Measurements from ENCODE around the gene SPOPL. TPM values are rescaled to one million over a fixed set of nuclear protein-coding genes. Genes with fewer than 3 reads are reported as not detected.

The SPOPL gene
- total RNA-seq, 1 experiment from 2014 or later = 13.6 TPM

DNA sequence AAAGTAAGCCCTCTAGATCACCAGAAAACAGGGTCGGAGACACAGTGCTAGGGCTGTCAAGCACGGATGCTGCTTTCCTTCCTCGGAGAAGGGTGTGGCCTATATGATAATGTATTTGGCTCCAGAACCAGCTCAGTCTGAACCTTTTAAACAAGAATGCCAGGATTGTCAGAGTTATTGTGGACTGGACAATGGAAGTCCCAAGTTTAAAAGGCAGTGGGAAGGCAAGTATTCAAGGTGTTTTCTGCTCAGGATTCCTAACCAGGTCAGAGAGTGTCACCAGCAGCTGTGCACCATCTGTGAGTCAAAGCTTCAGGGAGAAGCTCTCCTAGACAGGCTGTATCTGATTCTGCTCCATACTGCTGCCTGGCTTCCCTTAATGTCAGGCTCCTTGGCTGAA lies 94.8 kb downstream of the SPOPL start:
- no CpG with 5 or more reads among the region's 3 CpGs for WGBS (ENCODE audit: extremely low coverage, insufficient read length, low lambda C conversion rate)
- TF ChIP-seq, protein P1, sequence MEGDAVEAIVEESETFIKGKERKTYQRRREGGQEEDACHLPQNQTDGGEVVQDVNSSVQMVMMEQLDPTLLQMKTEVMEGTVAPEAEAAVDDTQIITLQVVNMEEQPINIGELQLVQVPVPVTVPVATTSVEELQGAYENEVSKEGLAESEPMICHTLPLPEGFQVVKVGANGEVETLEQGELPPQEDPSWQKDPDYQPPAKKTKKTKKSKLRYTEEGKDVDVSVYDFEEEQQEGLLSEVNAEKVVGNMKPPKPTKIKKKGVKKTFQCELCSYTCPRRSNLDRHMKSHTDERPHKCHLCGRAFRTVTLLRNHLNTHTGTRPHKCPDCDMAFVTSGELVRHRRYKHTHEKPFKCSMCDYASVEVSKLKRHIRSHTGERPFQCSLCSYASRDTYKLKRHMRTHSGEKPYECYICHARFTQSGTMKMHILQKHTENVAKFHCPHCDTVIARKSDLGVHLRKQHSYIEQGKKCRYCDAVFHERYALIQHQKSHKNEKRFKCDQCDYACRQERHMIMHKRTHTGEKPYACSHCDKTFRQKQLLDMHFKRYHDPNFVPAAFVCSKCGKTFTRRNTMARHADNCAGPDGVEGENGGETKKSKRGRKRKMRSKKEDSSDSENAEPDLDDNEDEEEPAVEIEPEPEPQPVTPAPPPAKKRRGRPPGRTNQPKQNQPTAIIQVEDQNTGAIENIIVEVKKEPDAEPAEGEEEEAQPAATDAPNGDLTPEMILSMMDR (conservative IDR thresholded peaks at IDR 0.05) = no peak

More for the DNA sequence above, 94.8 kb downstream of the SPOPL start:
- H3K79me2 ChIP-seq (ENCODE audit: insufficient read depth, low read length) = no peaks in the 10 kb centered on the region
- no peak overlapping the region for H4K91ac ChIP-seq (ENCODE audit: insufficient read length, low read depth, low read length)
- no peaks in the 10 kb centered on the region for H3K9me3 ChIP-seq (ENCODE audit: control insufficient read depth, low read depth, low read length)
- no peaks in the 10 kb centered on the region for H3K9me3 Mint-ChIP-seq
- no peak overlapping the region for H3K14ac ChIP-seq (ENCODE audit: insufficient read depth, low read length)
- H2BK15ac ChIP-seq (ENCODE audit: low read depth, low read length) = no peak overlapping the region
- no peaks in the 10 kb centered on the region for H3K36me3 Mint-ChIP-seq (ENCODE audit: insufficient read depth in 1 of 3, low read depth in 3 of 3)
- H3K27ac Mint-ChIP-seq = no peak overlapping the region; a peak in 3 of 7 replicates
- H2AK5ac ChIP-seq (ENCODE audit: insufficient read length, low read length) = no peak overlapping the region
- H2AFZ ChIP-seq (ENCODE audit: low read length) = no peak overlapping the region
- H3K4me1 ChIP-seq (ENCODE audit: insufficient read depth, low read length) = no peaks in the 10 kb centered on the region
- no peak overlapping the region for H2BK12ac ChIP-seq (ENCODE audit: insufficient read length, low read depth, low read length)
- H3K27ac ChIP-seq (ENCODE audit: insufficient read length, low read depth, low read length) = no peak overlapping the region
- H2BK20ac ChIP-seq (ENCODE audit: low read depth, low read length, poor library complexity, severe bottlenecking) = no peak overlapping the region
- no peaks in the 10 kb centered on the region for H4K20me1 ChIP-seq (ENCODE audit: control insufficient read depth, insufficient read depth, insufficient read length)
- no peak overlapping the region for H3K4me3 Mint-ChIP-seq
- H4K5ac ChIP-seq (ENCODE audit: insufficient read length, low read depth, low read length) = no peak overlapping the region
- H3K79me1 ChIP-seq (ENCODE audit: insufficient read depth, low read depth, low read length, poor library complexity, severe bottlenecking) = no peaks in the 10 kb centered on the region
- H3K23me2 ChIP-seq (ENCODE audit: insufficient read length, low read depth, low read length, poor library complexity, severe bottlenecking) = no peaks in the 10 kb centered on the region
- H3K23ac ChIP-seq (ENCODE audit: insufficient read length, low read depth, low read length) = no peak overlapping the region
- no peak overlapping the region for H3K18ac ChIP-seq (ENCODE audit: insufficient read length, low read depth, low read length)
- H3K27me3 Mint-ChIP-seq (ENCODE audit: low read depth) = no peaks in the 10 kb centered on the region
- no peak overlapping the region for H4K8ac ChIP-seq (replicated peaks; ENCODE audit: insufficient read length, low read depth, low read length)
- H3K4ac ChIP-seq (ENCODE audit: low read depth, low read length) = no peak overlapping the region
- H3T11ph ChIP-seq (ENCODE audit: low read length) = no peak overlapping the region
- no peak overlapping the region for H2BK120ac ChIP-seq (ENCODE audit: low read depth, low read length, poor library complexity, severe bottlenecking)
- H2BK5ac ChIP-seq (ENCODE audit: insufficient read length, low read length) = no peak overlapping the region
- H3K9ac ChIP-seq (ENCODE audit: extremely low read depth, insufficient read length, low read length) = no peak overlapping the region
- H3K27me3 ChIP-seq (ENCODE audit: insufficient read depth, low read length) = no peaks in the 10 kb centered on the region
- H3K4me2 ChIP-seq (ENCODE audit: insufficient read depth, insufficient read length, low read length) = no peak overlapping the region
- DNase-seq = no peak
- H3K4me1 Mint-ChIP-seq = peaks cover 6 to 13% of the 10 kb centered on the region in 2 experiments
- no peak overlapping the region for H3K56ac ChIP-seq (ENCODE audit: insufficient read length, low read depth, low read length)
